ENCODE measurements around the gene ITLN2.

DNA sequence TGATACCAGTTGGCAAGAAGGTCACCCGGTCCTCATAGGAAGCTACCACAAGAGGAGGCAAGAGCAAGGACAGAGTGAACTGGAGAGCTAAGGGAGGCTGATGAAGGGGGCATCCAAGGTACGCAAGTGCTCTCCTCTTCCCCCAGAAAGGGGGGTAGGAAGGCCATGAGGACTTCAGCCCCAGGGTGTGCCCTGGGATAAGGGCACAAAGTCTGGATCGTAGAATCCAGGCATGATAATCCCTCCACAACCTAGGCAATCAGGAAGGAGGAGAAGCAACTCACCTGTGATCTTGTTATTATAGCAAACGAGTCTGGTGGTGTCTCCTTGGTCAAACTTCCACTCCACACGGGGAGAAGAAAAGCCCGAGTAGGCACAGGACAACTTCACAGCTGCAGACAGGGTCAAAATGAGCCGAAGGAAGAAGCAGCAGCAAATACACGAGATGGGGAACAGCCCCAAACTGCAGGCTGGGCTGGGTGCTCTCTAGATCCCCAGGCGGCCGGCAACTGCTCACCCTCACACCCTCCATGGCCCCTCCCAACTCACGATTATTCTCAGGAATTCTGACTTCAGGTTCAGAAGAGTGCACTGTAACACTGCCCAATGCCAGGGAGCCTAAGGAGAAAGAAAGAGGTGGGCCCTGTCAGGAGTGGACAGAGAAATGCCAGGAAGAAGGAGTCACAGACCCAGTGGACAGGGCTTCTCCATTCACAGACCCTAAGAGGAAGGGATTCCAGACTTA lies 46.3 kb upstream of the ITLN2 start:
- TF ChIP-seq, protein P1, sequence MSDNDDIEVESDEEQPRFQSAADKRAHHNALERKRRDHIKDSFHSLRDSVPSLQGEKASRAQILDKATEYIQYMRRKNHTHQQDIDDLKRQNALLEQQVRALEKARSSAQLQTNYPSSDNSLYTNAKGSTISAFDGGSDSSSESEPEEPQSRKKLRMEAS (IDR thresholded peaks at IDR 0.05; ENCODE audit: low read depth, low read length), result no peak
- TF ChIP-seq, protein P2, sequence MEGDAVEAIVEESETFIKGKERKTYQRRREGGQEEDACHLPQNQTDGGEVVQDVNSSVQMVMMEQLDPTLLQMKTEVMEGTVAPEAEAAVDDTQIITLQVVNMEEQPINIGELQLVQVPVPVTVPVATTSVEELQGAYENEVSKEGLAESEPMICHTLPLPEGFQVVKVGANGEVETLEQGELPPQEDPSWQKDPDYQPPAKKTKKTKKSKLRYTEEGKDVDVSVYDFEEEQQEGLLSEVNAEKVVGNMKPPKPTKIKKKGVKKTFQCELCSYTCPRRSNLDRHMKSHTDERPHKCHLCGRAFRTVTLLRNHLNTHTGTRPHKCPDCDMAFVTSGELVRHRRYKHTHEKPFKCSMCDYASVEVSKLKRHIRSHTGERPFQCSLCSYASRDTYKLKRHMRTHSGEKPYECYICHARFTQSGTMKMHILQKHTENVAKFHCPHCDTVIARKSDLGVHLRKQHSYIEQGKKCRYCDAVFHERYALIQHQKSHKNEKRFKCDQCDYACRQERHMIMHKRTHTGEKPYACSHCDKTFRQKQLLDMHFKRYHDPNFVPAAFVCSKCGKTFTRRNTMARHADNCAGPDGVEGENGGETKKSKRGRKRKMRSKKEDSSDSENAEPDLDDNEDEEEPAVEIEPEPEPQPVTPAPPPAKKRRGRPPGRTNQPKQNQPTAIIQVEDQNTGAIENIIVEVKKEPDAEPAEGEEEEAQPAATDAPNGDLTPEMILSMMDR (IDR thresholded peaks at IDR 0.05; ENCODE audit: low read depth, low read length), result no peak
- no peak for TF ChIP-seq POLR2A (IDR thresholded peaks at IDR 0.05; ENCODE audit: extremely low read depth, insufficient read length)

Measured in NB4 (cell line).